WI38 (cell line): Measurements from ENCODE around the gene SLX4IP.

Experiments used
- H3K4me3 ChIP-seq: 2 replicates; pipeline ENCODE4 v1.5.1; 2011; ENCODE audit warnings: low read depth, mild to moderate bottlenecking, control low read depth, low read length
- TF ChIP-seq, protein P1 (sequence below): IDR thresholded peaks from 2 replicates; pipeline ENCODE4 v1.5.1; 2012; ENCODE audit warnings: low read depth, mild to moderate bottlenecking, control low read depth, low read length

The SLX4IP gene

DNA sequence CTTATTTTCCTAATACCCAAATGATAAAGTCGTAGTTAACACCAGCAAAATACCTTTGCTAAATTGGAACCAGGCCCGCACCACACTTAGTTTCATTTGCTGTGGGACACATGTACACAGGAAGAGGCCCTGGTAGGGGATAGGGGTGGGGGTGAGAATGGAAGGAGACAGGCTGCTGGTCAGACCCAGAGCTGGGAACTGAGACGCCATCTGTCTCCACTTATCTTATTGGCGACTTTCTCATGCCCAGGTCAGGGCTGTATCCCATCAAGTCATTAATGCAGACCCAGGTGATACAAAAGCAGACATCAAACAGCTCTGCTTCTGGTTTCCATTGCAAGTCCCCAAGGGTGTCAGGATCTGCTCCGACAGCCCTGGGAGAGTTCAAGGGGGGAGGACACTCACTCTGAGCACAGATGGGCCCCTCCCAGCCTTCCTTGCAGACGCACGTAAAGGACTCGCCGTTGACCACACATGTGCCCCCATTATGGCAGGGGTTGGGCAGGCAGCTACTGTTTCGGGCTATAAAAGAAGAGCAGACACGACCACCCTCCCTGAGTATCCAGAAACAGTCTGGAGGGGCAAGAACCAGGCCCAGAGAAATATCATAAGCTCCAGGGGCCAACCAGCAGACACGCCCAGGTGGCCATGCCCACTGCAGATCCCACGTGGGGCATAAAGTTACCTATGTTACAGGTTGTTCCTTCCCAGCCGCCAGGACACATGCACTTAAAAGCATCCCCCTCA lies 209.5 kb downstream of the SLX4IP start:
- TF ChIP-seq, protein P1, sequence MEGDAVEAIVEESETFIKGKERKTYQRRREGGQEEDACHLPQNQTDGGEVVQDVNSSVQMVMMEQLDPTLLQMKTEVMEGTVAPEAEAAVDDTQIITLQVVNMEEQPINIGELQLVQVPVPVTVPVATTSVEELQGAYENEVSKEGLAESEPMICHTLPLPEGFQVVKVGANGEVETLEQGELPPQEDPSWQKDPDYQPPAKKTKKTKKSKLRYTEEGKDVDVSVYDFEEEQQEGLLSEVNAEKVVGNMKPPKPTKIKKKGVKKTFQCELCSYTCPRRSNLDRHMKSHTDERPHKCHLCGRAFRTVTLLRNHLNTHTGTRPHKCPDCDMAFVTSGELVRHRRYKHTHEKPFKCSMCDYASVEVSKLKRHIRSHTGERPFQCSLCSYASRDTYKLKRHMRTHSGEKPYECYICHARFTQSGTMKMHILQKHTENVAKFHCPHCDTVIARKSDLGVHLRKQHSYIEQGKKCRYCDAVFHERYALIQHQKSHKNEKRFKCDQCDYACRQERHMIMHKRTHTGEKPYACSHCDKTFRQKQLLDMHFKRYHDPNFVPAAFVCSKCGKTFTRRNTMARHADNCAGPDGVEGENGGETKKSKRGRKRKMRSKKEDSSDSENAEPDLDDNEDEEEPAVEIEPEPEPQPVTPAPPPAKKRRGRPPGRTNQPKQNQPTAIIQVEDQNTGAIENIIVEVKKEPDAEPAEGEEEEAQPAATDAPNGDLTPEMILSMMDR: no peak
- no peak overlapping the region for H3K4me3 ChIP-seq

DNA sequence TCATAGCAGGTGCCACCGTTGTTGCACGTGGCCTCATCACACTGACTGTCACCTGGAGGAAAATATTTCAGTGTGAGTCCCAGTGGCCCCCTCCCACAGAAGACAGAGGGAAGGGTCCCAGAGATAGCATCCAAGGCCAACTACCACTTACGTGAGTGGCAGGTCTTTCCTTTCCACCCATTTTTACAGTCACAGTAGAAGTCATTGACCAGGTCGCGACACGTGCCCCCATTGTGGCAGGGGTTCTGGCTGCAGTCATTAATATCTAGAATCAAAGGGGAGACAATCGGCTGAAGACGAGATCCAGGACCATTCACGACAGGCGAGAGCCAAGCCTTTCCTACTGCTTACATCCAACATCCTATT lies 210.1 kb downstream of the SLX4IP start:
- TF ChIP-seq, protein P1: no peak
- H3K4me3 ChIP-seq: no peak overlapping the region

DNA sequence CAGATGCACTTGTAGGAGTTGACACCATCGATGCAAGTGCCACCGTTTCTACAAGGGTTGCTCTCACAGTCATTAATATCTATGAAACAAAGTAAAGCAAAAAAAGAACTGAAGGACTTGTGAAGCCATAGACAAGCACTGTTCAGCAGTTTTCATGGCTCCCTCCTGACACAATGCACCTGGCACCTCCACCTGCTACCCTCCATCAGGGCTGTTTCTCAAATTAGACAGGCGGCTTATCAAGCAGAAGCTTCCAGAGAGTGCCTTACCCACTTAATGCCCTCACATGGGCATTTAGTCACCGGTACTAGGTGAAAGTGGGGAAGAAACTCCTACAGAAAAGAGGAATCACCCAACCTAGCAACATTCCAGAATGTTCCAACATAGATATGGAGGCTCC lies 210.9 kb downstream of the SLX4IP start:
- no peak overlapping the region for H3K4me3 ChIP-seq
- TF ChIP-seq, protein P1: no peak

DNA sequence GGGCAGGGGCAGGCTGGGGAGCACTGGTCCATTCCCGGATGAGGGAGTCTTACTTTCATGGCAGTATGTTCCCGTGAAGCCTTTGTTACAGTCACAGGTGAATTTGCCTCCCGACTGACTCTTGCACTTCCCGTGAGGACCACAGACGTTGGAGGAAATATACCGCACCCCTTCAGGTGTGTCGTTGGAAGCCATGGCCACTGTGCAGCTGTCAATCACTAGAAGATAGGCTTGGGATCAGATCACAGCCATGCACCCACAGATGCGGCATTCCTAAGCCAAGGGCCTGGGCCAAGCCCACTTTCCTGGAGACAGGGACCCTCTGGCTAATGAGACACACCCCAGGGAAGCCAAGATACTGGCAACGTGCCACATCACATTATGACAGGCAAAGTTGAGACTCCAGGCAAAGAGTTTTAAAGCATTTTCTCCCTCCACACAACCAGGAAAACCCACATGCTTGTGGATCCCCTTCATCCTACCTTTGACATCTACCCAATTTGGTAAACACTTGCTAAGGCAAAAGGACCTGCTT lies 211.8 kb downstream of the SLX4IP start:
- TF ChIP-seq, protein P1: no peak
- H3K4me3 ChIP-seq: no peak overlapping the region

DNA sequence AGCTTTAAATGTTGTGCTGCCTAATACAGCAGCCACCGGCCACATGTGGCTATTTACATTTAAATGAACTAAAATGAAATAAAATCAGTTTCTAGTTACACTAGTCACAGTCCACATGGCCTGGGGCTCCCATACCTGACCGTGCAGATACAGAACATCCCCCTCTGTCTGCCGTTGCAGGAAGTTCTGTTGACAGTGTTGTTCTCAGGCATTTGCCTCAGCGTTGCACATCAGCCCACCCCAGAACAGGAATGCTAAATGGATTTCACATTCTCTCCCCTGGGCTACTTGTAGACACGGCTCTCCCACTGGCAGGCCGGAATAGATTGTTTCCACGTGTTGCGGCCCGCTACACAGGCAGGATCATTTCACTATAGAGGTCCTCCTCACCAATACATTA lies 212.4 kb downstream of the SLX4IP start:
- H3K4me3 ChIP-seq: no peak overlapping the region
- TF ChIP-seq, protein P1: no peak

DNA sequence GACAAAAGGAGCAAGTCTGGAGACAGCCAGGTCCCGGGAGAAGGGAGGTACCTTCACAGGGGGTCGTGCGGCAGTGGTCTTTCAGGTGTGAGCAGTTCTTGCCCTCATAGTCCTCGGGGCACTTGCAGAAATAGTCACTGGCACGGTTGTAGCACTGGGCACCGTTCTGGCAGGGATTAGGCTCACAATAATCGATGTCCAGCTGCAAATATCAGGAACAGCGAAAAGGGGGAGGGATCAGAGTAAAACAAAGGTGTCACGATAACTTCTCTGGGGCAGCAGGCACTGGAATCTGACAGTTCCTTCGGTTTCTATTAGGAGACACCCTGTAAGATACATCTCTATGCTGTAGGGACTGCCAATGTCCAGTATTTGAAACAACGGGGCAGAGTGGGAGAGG lies 212.8 kb downstream of the SLX4IP start:
- TF ChIP-seq, protein P1: no peak

DNA sequence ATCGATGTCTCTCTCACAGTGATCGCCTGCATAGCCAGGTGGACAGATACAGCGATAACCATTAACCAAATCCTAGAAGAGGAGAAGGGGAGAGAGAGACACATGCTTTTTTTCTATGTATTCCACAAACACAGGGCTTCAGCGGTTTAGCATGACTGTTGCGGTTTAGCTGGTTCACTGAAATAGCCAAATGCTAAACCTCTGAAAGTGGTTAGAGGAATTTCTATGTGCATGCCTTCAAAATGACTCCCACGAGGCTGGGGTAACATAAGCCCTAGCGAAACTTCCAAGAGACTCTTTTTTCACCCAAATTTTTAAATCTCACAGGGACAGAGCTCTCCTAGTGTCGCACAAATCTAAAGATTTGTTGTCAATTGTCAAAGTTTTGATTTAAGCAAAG lies 213.5 kb downstream of the SLX4IP start:
- TF ChIP-seq, protein P1: no peak
- no peak overlapping the region for H3K4me3 ChIP-seq

More for the DNA sequence above, 212.8 kb downstream of the SLX4IP start:
- H3K4me3 ChIP-seq: no peak overlapping the region
